DOHH2 (cell line): Measurements from ENCODE around the gene AMZ1.

ENCODE experiments used
- H3F3A ChIP-seq: fragments of 200-600 bp; sonication (generic), shearing (Covaris generic); 2 replicates; pipeline ENCODE4 v1.6.0; 2016; ENCODE audit warnings: antibody characterized with exemption, mild to moderate bottlenecking; ENCODE audit not compliant: control insufficient read depth, insufficient read depth
- H3K27ac ChIP-seq: fragments of 200-600 bp; sonication (generic); 2 replicates; pipeline ENCODE4 v1.5.1; 2014; ENCODE audit warnings: low read depth, mild to moderate bottlenecking, low read length, moderate library complexity
- H3K27me3 ChIP-seq: fragments of 200-600 bp; sonication (generic); 2 replicates; pipeline ENCODE4 v1.6.1; 2014; ENCODE audit warnings: mild to moderate bottlenecking, low read length, mixed read lengths; ENCODE audit not compliant: control insufficient read depth
- H3K36me3 ChIP-seq: fragments of 200-600 bp; sonication (generic); 2 replicates; pipeline ENCODE4 v1.6.1; 2014; ENCODE audit warnings: mild to moderate bottlenecking, low read length, moderate library complexity, mixed read lengths; ENCODE audit not compliant: control insufficient read depth
- H3K4me1 ChIP-seq: fragments of 200-600 bp; sonication (generic); 2 replicates; pipeline ENCODE4 v1.6.1; 2014; ENCODE audit warnings: mild to moderate bottlenecking, low read length, mixed read lengths; ENCODE audit not compliant: control insufficient read depth
- H3K4me2 ChIP-seq: fragments of 200-600 bp; sonication (generic); 2 replicates; pipeline ENCODE4 v1.6.0; 2014; ENCODE audit warnings: mild to moderate bottlenecking, low read length, moderate library complexity
- H3K4me3 ChIP-seq: fragments of 200-600 bp; sonication (generic); 2 replicates; pipeline ENCODE4 v1.5.1; 2014; ENCODE audit warnings: mild to moderate bottlenecking, low read length, mixed read lengths
- H3K79me2 ChIP-seq: fragments of 200-600 bp; sonication (generic); 2 replicates; pipeline ENCODE4 v1.6.1; 2014; ENCODE audit warnings: mild to moderate bottlenecking, low read length, mixed read lengths; ENCODE audit not compliant: control insufficient read depth
- H3K9me2 ChIP-seq: fragments of 200-600 bp; sonication (generic); replicated peaks from 2 replicates; pipeline ENCODE4 v1.6.1; 2014; ENCODE audit warnings: mild to moderate bottlenecking, low read length, mixed read lengths; ENCODE audit not compliant: control insufficient read depth
- H3K9me3 ChIP-seq: fragments of 200-600 bp; sonication (generic); 2 replicates; pipeline ENCODE4 v1.6.1; 2014; ENCODE audit warnings: antibody characterized with exemption, low read length, mixed read lengths; ENCODE audit not compliant: control insufficient read depth, insufficient read depth
- H4K20me1 ChIP-seq: fragments of 200-600 bp; sonication (generic); 2 replicates; pipeline ENCODE4 v1.6.0; 2014; ENCODE audit warnings: low read depth, mild to moderate bottlenecking, antibody characterized with exemption, low read length, moderate library complexity; ENCODE audit not compliant: control insufficient read depth, insufficient read depth
- EZH2phosphoT487 ChIP-seq: fragments of 200-600 bp; sonication (generic); IDR thresholded peaks from 2 replicates; pipeline ENCODE4 v1.6.1; 2017; ENCODE audit warnings: borderline replicate concordance, mild to moderate bottlenecking, antibody characterized with exemption, low read length, moderate library complexity, mixed read lengths
- TF ChIP-seq, protein P1 (sequence below): fragments of 200-600 bp; sonication (generic); IDR thresholded peaks from one replicate; pipeline ENCODE4 v1.5.1; 2014; ENCODE audit warnings: antibody characterized with exemption, mild to moderate bottlenecking, low read depth, low read length; ENCODE audit not compliant: poor library complexity, severe bottlenecking

AMZ1 gene

DNA sequence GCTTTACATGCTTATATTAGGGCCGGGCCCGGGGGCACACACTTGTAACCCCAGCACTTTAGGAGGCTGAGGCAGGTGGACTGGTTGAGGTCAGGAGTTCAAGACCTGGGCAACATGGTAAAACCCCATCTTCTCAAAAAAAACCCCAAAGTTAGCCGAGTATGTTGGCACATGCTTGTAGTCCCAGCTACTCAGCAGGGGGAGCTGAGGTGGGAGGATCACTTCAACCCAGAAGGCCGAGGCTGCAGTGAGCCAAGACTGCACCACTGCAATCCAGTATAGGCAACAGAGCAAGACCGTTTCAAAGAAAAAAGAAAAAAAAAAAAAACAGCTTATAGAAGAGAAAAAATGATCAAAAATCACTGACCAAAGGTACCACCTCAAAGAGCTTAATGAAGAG is 63.1 kb downstream of the AMZ1 start:
- no peaks in the 10 kb centered on the region for H3K27me3 ChIP-seq
- H3K4me2 ChIP-seq = no peak overlapping the region
- no peaks in the 10 kb centered on the region for H3K4me1 ChIP-seq
- H3K36me3 ChIP-seq = no peaks in the 10 kb centered on the region
- no peak overlapping the region for H3K27ac ChIP-seq
- no peaks in the 10 kb centered on the region for H3K9me3 ChIP-seq
- H3K4me3 ChIP-seq = no peak overlapping the region
- no peak for TF ChIP-seq EZH2phosphoT487
- TF ChIP-seq, protein P1, sequence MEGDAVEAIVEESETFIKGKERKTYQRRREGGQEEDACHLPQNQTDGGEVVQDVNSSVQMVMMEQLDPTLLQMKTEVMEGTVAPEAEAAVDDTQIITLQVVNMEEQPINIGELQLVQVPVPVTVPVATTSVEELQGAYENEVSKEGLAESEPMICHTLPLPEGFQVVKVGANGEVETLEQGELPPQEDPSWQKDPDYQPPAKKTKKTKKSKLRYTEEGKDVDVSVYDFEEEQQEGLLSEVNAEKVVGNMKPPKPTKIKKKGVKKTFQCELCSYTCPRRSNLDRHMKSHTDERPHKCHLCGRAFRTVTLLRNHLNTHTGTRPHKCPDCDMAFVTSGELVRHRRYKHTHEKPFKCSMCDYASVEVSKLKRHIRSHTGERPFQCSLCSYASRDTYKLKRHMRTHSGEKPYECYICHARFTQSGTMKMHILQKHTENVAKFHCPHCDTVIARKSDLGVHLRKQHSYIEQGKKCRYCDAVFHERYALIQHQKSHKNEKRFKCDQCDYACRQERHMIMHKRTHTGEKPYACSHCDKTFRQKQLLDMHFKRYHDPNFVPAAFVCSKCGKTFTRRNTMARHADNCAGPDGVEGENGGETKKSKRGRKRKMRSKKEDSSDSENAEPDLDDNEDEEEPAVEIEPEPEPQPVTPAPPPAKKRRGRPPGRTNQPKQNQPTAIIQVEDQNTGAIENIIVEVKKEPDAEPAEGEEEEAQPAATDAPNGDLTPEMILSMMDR = no peak
- H3F3A ChIP-seq = no peaks in the 10 kb centered on the region
- no peaks in the 10 kb centered on the region for H4K20me1 ChIP-seq
- H3K9me2 ChIP-seq = no peaks in the 10 kb centered on the region
- H3K79me2 ChIP-seq = no peaks in the 10 kb centered on the region

DNA sequence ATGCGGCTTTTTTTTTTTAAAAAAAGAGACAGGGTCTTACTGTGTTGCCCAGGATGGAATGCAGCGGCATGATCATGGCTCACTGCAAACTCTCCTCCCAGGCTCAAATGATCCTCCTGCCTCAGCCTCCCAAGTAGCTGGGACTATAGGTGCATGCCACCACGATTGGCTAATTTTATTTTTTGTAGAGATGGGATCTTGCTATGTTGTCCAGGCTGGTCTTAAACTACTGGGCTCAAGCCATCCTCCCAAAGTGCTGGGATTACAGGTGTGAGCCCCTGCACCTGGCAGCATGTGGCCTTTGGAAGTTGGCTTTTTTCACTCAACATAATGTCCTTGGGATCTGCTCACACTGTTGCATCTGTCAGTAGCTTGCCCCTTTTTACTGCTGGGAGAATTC is 65.1 kb downstream of the AMZ1 start:
- Histone ChIP-seq H4K20me1 (no peaks in the 10 kb centered on the region), H3K36me3 (no peaks in the 10 kb centered on the region), H3K79me2 (no peaks in the 10 kb centered on the region), H3K27ac (no peak overlapping the region), H3K9me2 (no peaks in the 10 kb centered on the region), H3K4me2 (no peak overlapping the region), H3F3A (no peaks in the 10 kb centered on the region), H3K4me1 (peaks cover 1% of the 10 kb centered on the region), H3K9me3 (no peaks in the 10 kb centered on the region), H3K27me3 (no peaks in the 10 kb centered on the region), H3K4me3 (no peak overlapping the region)
- no peak for TF ChIP-seq EZH2phosphoT487
- TF ChIP-seq, protein P1 = no peak

DNA sequence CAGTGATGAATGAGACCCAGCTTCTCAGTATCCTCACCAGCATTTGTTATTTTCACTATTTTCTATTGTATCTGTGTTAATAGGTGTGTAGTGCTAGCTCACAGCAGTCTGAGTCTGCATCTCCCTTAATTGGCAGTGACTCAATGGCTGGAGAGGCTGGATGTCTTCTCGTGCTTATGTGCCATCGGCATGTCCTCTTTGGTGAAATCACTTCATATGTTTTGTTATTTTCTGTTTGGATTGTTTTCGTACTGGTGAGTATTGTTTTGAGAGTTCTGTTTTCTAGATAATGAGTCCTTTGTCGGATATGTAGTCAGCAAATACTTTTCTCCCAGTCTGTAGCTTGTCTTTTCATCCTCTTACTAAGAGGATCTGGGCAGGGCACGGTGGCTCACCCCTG is 66.1 kb downstream of the AMZ1 start:
- TF ChIP-seq, protein P1 = no peak
- no peaks in the 10 kb centered on the region for H3K79me2 ChIP-seq
- H3K4me3 ChIP-seq = no peak overlapping the region
- H3K27ac ChIP-seq = no peak overlapping the region
- peaks cover 5% of the 10 kb centered on the region for H3K4me1 ChIP-seq
- no peaks in the 10 kb centered on the region for H3F3A ChIP-seq
- H3K36me3 ChIP-seq = no peaks in the 10 kb centered on the region
- no peak overlapping the region for H3K4me2 ChIP-seq
- no peaks in the 10 kb centered on the region for H4K20me1 ChIP-seq
- H3K27me3 ChIP-seq = no peaks in the 10 kb centered on the region
- H3K9me2 ChIP-seq = no peaks in the 10 kb centered on the region
- H3K9me3 ChIP-seq = no peaks in the 10 kb centered on the region

DNA sequence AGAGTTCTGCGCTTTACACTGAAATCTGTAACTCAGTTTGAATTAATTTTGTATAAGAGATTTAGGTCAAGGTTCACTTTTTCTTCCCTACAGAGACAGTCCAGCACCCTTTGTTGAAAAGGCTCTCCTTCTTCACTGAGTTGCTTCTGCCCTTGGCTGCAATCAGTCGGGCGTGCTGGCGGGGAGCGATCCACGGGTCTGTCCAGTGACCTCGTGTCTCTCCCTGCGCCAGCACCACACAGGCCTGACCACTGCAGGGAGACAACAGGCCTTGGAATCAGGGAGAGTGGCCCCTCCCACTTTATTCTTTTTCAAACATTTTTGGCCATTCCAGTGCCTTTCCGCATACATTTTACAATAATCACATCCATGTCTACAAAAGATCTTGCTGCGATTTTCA is 66.9 kb downstream of the AMZ1 start:
- H4K20me1 ChIP-seq = no peaks in the 10 kb centered on the region
- TF ChIP-seq, protein P1 = no peak
- TF ChIP-seq EZH2phosphoT487 = no peak

More for the DNA sequence above, 66.9 kb downstream of the AMZ1 start:
- H3K4me3 ChIP-seq = no peak overlapping the region
- no peaks in the 10 kb centered on the region for H3K9me2 ChIP-seq
- H3F3A ChIP-seq = no peaks in the 10 kb centered on the region
- H3K79me2 ChIP-seq = no peaks in the 10 kb centered on the region
- no peaks in the 10 kb centered on the region for H3K36me3 ChIP-seq
- no peak overlapping the region for H3K27ac ChIP-seq
- H3K27me3 ChIP-seq = no peaks in the 10 kb centered on the region
- H3K4me1 ChIP-seq = peaks cover 5% of the 10 kb centered on the region
- no peaks in the 10 kb centered on the region for H3K9me3 ChIP-seq
- H3K4me2 ChIP-seq = no peak overlapping the region
